Frontal cortex (tissue), 4 donors: Measurements from ENCODE around the gene CREB3. TPM values are rescaled to one million over a fixed set of nuclear protein-coding genes. Genes with fewer than 3 reads are reported as not detected.

Experiments
- DNase-seq, 2 donors: peaks; one replicate each; pipeline ENCODE4 v3.0.0; 2012; ENCODE audit warnings: low spot score in 2 of 2
- FAIRE-seq: peaks from 2 replicates; lab custom pipeline; 2012; peaks lifted over from hg19 to GRCh38; lab: Jason Lieb, UNC
- total RNA-seq: library from RNA; depleted of rRNA; stranded (reverse); fragments of >200 nt; gene quantifications from one replicate; pipeline ENCODE4 v1.2.3, GENCODE V29; 2014
- donor health status: control.
- donor health status: control.
- donor health status: control.

Gene CREB3
- 30.6 TPM for total RNA-seq

- peak; percentile 94 to 96 for DNase-seq
- FAIRE-seq, result no peak
Observed at GRCh38 chr9:35732185-35732799, at the start of gene CREB3, which contains the start of gene TLN1. Gene CREB3 (plus strand): TSS chr9:35732666. CDS start chr9:35732773, 107 bp downstream. Gene TLN1 (minus strand): TSS chr9:35732195. CDS start chr9:35725694, 6,501 bp downstream.

- DNase-seq (no peak), FAIRE-seq (no peak)
Observed at GRCh38 chr9:35683323-35683722, 49.1 kb upstream of the CREB3 start.

- FAIRE-seq (no peak), DNase-seq (no peak)
Observed at GRCh38 chr9:35684921-35685320, 47.5 kb upstream of the CREB3 start.

GRCh38 chr9:35685506-35685905, 47.0 kb upstream of the CREB3 start:
- no peak for DNase-seq
- FAIRE-seq, result no peak

GRCh38 chr9:35686222-35687203, 46.0 kb upstream of the CREB3 start:
- DNase-seq, result no peak
- FAIRE-seq, result no peak

GRCh38 chr9:35687306-35687705, 45.2 kb upstream of the CREB3 start:
- DNase-seq (no peak), FAIRE-seq (no peak)

GRCh38 chr9:35687972-35688557, 44.4 kb upstream of the CREB3 start:
- DNase-seq, result no peak
- FAIRE-seq, result no peak

GRCh38 chr9:35688558-35689541, 43.6 kb upstream of the CREB3 start:
- DNase-seq (peak in 1 of 2 donors; percentile 51), FAIRE-seq (no peak)

GRCh38 chr9:35689542-35690293, 42.7 kb upstream of the CREB3 start, which contains the start of gene TPM2:
Gene TPM2 (minus strand): TSS chr9:35689925. CDS start chr9:35689817, 108 bp downstream.
- FAIRE-seq, result no peak

GRCh38 chr9:35690294-35690613, 42.2 kb upstream of the CREB3 start:
- FAIRE-seq, result no peak
- DNase-seq, result no peak

More at GRCh38 chr9:35689542-35690293, 42.7 kb upstream of the CREB3 start, which contains the start of gene TPM2:
- no peak for DNase-seq

GRCh38 chr9:35690614-35691333, 41.7 kb upstream of the CREB3 start:
- DNase-seq (peak; percentile 70 to 74), FAIRE-seq (no peak)

- DNase-seq, result no peak
Observed at GRCh38 chr9:35691334-35691650, 41.2 kb upstream of the CREB3 start.

GRCh38 chr9:35691757-35692301, 40.6 kb upstream of the CREB3 start:
- FAIRE-seq (no peak), DNase-seq (no peak)

More at GRCh38 chr9:35691334-35691650, 41.2 kb upstream of the CREB3 start:
- no peak for FAIRE-seq

GRCh38 chr9:35695943-35696401, 36.5 kb upstream of the CREB3 start:
- FAIRE-seq (no peak), DNase-seq (no peak)

GRCh38 chr9:35696520-35697215, 35.8 kb upstream of the CREB3 start:
- DNase-seq, result peak in 1 of 2 donors; percentile 68
- FAIRE-seq, result no peak

GRCh38 chr9:35697486-35697885, 35.0 kb upstream of the CREB3 start:
- DNase-seq, result no peak
- FAIRE-seq, result no peak

GRCh38 chr9:35698231-35698630, 34.2 kb upstream of the CREB3 start:
- DNase-seq, result no peak
- FAIRE-seq, result no peak
